GM21825 (cell line): Measurements from ENCODE around the gene MLPH.

Source experiments
- ATAC-seq: cut with Tn5 transposase; IDR thresholded peaks from one replicate; pipeline ENCODE4 v1.9.1; 2021; ENCODE audit warnings: mild to moderate bottlenecking, moderate library complexity; ENCODE audit not compliant: unreplicated experiment

The MLPH gene

GRCh38 chr2:237517163-237517562, 30.1 kb downstream of the MLPH start:
- ATAC-seq = no peak

DNA sequence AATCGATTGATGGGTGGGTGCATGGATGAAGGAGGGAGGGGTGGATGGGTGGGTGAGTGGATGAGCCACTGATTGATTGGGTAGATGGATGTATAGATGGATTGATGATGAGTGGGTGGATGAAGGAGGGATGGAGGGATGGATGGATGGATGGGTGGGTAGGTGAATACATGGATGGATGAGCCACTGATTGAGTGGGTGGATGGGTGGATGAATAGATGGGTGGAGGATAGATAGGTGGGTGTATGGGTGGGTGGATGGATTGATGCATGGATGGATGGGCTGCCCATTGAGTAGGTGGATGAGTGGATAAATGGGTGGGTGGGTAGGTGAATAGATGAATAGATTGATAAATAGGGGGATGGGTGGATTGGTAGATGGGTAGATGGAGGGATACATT, 30.9 kb downstream of the MLPH start:
- no peak for ATAC-seq

DNA sequence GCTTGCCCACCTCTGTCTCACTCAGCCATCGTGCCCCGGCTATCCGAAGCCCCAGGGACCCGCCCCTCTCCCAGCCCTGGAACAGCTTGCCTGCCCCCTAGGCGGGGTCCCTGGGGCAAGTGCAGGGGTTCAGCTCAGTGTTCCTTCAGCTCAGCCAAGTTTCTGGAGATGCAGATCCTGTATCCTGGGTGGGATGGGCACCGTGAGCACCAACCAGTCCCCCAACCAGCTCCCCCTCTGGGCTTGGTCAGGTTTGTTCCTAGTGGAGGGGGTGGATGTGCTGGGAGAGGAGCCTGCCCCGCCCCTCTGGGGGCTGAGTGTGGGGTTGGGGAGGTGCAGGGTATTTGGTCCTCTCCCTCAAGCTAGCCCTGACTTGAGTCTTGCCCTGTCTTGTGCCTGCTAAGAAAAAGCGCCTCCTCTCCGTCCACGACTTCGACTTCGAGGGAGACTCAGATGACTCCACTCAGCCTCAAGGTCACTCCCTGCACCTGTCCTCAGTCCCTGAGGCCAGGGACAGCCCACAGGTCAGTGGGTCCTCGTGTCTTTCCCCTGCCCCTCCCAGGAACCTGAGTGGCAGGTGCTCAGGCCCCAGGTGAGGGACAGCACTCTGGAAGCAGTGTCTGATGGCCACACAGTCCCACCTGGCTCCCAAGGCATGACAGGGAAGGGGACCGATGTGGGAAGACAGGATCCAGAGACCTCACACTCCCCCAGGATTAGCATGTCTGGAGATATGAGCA, 32.6 kb downstream of the MLPH start:
- no peak for ATAC-seq

GRCh38 chr2:237520290-237520689, 33.2 kb downstream of the MLPH start:
- ATAC-seq = no peak

GRCh38 chr2:237524631-237525030, 37.6 kb downstream of the MLPH start:
- no peak for ATAC-seq

GRCh38 chr2:237525559-237526157, 38.6 kb downstream of the MLPH start:
- ATAC-seq = no peak

DNA sequence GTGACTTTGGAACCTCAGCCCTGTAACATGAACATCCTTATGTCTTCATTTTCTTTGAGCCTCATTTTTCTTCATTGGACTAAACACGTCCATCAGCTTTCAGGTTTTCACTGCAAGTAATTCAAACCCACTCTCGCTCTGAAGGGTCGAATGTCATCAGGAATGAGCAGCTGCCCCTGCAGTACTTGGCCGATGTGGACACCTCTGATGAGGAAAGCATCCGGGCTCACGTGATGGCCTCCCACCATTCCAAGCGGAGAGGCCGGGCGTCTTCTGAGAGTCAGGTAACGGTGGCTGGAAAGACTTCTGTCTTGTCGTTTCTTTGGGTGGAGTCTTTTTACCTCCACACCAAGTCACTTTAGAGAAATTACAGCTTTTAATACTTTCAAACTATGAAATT, 40.2 kb downstream of the MLPH start:
- ATAC-seq = no peak

- no peak for ATAC-seq
Observed at GRCh38 chr2:237527766-237528165, 40.7 kb downstream of the MLPH start.

DNA sequence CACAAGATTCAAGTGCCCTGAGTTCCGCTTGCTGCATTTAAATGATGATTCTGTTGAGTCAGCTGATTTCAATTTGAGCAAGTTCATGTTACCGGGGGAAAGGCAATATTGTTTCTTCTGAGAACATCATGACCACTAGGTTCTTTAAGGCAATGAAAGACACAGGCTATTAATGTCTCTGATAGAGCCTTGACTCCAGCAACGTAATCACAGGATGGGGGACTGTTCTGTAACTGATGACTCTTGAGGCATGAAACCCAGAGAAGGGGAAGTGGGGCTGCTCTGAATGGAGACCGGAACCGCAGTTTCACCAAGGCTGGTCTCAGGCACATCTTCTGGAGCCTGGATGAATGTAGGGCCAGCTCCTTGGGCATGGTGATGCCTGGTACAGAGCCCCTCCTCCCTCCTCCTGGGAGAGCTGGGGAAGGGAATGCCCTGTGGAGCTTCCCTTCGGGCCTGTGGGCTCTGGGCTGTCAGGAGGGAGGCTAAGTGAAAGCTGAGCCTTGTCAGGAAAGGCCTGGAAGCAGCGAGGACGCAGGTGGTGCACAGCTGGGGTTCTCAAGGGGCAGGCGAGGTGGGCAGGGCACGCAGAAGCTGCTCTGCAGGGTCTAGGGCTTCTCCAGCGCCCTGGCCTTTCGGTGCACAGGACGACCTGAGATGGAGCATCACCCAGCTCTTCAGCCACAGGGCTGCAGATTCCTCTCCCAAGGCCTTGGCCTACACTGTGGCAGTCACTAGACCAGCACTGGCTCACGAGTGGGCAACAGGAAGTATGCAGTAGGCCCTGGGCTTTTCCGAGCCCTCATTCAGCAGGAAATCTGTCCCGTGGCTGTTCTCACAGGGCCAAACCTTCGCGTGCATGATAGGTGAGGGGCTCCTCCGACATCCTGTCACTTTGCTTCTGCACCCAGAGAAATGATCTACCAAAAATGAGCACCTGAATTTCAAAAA, 42.7 kb downstream of the MLPH start:
- peak; percentile 80 for ATAC-seq

GRCh38 chr2:237530472-237531433, 43.7 kb downstream of the MLPH start:
- ATAC-seq = peak; percentile 52

DNA sequence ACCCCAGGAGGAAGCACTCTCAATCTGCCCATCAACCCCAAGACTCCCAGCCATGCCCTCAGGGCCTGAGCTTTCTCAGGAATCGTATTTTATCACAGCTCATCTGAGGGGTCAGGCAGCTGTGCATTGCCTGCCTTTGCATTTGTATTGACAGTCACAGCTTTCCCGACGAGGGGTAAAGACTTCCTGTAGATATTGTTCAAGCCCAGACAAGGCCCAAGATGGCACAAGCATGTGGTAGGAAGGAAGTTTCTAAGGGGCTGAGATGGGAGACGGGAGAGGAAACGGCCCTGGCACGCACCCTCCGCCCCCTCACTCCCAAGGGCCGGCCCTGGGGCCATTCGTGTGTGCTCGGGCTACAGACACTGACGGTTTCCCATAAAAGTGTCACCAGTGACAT, 45.1 kb downstream of the MLPH start:
- no peak for ATAC-seq

DNA sequence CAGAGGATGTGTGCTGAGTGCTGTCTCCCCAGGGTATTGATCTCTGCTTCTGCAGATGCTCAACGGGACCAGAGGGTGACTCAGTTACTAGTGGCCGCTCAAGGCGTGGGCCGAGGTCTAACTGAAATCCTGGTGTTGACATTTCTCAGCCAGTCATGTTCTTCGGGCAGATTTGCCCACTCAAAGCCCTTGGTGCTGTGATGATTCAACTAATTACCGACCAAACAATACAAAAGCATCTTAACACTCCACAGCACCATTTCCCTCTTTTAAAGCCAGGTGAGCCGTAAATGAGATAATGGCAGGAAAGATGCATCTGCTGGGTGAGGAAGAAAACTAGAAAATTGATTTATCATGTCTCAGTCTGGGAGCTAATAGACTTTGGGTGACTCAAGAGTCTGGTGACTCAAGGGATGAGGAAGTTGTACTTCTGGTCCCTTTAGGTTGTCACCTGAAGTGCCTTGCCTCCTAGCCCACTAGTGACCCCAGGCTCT, 46.7 kb downstream of the MLPH start:
- no peak for ATAC-seq

DNA sequence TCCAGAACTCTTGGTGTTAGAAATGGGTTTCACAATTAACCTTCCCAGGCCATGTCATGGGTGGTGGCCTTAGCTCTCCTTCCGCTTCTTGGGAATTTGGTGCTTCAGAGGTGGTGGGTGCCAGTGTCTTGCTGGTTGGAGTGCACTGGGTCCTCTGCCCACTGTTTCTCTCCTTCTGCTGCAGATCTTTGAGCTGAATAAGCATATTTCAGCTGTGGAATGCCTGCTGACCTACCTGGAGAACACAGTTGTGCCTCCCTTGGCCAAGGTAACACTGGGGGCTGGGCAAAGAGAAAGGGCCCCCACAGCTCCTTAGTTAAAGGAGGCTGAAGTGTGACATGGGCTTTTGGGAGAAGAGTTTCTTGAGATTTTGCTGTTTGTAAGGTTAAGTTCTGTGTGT, 47.3 kb downstream of the MLPH start:
- no peak for ATAC-seq

DNA sequence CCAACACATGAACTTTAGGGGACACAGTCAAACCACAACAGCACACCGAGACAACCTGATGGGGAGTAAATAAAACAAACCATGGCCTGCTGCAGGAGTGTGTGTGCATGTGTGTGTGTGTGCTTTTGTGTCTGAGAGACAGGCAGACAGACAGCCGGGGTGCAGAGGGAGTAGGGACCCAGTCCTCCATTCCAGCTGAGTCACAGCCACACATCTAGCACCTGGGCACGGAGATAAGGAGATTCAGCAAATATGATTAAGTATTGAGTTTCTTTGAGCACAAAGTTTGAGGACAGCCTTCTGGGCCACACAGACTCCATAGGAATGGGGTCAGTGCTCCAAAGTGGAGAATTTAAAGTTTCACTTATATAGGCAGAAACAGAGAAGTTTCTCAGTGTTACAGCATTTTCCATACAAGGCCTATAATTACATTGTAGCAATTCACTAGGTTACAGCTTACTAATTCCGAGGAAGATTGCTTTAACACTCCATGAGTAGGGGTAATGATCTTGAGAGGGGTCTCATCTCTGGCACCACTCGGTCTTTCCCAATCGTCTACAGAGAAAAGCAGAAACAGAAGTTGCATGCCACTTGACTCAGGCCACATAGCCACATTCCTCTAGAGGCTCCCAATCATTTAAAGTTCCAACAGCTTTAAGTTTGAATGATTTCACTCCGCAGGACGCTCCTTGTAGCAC, 48.5 kb downstream of the MLPH start:
- no peak for ATAC-seq

DNA sequence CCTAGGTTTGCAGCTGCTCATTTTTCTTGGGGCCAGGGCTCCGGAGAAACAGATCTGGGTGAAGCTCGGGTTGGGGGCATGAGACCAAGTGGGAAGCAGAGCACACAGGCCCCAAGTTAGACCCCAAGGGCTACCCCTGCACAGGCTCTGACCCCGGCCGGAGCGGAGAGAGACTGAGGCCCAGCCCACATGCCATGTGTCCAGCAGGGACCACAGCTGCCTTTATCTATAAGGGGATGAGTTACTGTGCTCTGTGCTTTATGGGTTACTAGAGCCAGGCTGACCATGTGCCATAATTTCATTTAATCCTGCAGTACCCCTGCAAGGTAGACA, 49.0 kb downstream of the MLPH start:
- ATAC-seq = no peak

DNA sequence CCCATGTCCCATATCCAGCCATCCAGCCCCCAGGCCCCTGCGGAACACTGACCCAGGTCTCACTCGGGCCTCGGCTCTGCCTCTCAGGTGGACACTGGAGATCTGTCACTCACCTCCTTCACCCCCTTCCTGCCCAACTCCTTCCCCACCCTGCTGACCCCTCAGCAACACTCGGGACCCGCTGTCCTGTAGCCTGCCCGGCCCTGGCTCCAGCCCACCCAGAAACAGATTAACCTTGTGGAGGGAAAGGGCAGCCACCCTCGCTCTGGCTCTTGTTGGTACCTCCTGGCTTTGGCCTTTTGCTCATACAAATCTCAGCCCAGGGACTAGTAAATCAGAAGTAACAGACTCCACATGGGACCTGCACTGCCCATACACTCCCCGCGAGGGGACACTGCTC, 49.6 kb downstream of the MLPH start:
- ATAC-seq = no peak

DNA sequence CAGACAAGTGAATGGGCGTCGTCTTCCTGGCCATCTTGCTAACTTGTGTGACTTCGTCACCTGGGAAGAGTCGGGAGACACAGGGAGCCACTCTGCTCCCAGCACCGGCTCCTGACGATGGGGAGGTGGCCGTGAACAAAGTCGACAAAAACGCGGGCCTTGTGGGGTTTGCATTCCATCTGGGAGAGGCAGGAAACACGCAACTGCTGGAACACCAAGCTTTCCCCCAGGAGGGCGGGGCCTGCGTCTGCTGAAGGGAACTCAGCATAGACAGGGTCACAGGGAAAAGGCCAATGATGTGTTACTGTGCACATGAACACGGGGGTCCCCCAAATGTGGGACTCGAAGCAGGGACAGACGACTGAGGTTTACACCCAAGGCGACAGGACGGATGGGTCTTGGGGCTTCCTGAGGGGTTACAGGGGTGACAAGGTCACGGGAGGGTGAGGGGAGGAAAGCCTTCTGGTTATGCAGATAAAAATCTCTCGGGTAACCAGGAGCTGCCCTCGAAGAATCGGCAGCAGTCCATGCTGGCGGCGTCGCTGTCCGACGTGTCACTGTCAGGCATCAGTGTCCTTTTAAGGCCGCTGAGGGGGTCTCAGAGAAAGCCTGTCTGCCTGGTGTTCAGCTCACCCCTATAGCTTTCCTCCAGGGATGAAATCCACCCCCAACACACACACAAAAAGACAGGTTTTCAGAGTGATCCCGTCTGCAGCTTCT, 51.1 kb downstream of the MLPH start:
- ATAC-seq = no peak

DNA sequence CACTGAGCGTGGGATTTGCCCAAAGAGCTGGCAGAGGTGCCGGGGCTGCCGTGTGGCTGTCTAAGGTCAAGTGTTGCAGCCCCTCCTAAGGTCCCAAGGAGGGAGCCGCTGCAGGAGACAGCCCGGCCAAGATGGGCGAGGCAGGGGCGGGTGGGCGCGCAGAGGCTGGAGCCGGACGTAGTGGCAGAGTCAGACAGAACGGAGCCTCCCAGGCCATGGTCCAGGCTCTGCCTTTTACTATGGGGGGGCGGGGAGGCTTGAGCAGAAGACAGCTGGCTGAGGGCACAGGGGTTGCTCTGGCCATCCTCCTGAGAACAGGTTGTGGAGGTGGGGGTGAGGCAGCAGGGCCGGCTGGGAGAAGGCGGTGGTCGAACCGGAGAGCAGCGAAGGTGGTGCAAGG, 51.9 kb downstream of the MLPH start:
- no peak for ATAC-seq

DNA sequence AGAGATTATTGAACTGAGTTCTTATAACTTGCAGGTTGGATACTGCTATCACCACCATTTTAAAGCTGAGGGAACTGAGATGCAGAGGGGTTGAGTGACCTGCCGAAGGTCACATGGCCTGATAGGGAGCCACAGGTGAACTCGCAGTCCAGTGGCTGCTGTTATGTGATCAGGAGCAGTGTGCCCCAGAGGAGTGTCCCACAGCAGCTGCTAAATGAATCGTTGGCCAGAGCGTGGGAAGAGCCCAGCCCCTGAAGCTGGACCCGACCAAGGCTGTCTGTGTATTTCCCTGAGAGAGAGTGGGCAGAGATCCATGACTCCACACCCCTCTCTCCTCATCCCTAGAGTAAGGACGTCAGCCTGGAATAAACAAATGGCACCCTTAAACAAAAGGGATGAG, 52.6 kb downstream of the MLPH start:
- no peak for ATAC-seq
